ENCODE data around the gene SIGLEC11.
"Not testable (repeated sequence)": the region's sequence is repeated elsewhere in the genome, so short reads cannot be mapped to it uniquely, and the experiment has no call there.

DNA sequence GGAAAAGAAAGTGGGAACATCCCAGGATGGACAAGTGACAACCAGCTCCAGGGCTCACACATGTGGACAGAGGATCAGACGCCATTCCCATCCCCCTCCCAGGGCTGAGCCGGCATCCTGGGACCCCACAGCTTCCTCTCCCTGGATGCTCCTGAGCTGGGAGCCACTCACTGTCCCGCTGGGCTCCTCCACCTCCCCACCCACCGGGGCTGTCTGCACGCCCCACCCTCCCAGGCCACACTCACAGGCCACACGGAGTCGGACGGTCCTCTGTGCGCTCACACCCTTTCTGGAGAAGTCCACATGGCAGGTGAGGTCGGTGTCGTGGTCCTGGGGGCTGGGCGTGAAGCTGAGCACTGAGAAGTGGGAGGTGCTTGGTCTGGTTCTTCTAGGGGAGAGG, 1.1 kb downstream of the SIGLEC11 start:
- TF ChIP-seq, protein P1, sequence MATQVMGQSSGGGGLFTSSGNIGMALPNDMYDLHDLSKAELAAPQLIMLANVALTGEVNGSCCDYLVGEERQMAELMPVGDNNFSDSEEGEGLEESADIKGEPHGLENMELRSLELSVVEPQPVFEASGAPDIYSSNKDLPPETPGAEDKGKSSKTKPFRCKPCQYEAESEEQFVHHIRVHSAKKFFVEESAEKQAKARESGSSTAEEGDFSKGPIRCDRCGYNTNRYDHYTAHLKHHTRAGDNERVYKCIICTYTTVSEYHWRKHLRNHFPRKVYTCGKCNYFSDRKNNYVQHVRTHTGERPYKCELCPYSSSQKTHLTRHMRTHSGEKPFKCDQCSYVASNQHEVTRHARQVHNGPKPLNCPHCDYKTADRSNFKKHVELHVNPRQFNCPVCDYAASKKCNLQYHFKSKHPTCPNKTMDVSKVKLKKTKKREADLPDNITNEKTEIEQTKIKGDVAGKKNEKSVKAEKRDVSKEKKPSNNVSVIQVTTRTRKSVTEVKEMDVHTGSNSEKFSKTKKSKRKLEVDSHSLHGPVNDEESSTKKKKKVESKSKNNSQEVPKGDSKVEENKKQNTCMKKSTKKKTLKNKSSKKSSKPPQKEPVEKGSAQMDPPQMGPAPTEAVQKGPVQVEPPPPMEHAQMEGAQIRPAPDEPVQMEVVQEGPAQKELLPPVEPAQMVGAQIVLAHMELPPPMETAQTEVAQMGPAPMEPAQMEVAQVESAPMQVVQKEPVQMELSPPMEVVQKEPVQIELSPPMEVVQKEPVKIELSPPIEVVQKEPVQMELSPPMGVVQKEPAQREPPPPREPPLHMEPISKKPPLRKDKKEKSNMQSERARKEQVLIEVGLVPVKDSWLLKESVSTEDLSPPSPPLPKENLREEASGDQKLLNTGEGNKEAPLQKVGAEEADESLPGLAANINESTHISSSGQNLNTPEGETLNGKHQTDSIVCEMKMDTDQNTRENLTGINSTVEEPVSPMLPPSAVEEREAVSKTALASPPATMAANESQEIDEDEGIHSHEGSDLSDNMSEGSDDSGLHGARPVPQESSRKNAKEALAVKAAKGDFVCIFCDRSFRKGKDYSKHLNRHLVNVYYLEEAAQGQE (IDR thresholded peaks at IDR 0.05), result not testable (repeated sequence)
- TF ChIP-seq, protein P2, sequence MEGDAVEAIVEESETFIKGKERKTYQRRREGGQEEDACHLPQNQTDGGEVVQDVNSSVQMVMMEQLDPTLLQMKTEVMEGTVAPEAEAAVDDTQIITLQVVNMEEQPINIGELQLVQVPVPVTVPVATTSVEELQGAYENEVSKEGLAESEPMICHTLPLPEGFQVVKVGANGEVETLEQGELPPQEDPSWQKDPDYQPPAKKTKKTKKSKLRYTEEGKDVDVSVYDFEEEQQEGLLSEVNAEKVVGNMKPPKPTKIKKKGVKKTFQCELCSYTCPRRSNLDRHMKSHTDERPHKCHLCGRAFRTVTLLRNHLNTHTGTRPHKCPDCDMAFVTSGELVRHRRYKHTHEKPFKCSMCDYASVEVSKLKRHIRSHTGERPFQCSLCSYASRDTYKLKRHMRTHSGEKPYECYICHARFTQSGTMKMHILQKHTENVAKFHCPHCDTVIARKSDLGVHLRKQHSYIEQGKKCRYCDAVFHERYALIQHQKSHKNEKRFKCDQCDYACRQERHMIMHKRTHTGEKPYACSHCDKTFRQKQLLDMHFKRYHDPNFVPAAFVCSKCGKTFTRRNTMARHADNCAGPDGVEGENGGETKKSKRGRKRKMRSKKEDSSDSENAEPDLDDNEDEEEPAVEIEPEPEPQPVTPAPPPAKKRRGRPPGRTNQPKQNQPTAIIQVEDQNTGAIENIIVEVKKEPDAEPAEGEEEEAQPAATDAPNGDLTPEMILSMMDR (IDR thresholded peaks at IDR 0.05), result not testable (repeated sequence)

Measured in A549 (cell line).